Stimulated activated CD8-positive, alpha-beta memory T cell treated with anti-CD3 and anti-CD28 coated beads, Interleukin-12 subunit alpha, Interleukin-12 subunit beta, amount 100 ng/mL, for 1 hour (primary cell): ENCODE measurements around the gene CHRNA1.

Source experiments
- DNase-seq: peaks from one replicate; pipeline ENCODE4 v3.0.0-alpha.2; 2020; ENCODE audit warnings: low read depth

CHRNA1 gene

GRCh38 chr2:174764280-174765255, at the start of gene CHRNA1:
Gene CHRNA1 (minus strand): TSS chr2:174764472. CDS start chr2:174764394, 78 bp downstream.
- no peak for DNase-seq

GRCh38 chr2:174812037-174812436, 47.8 kb upstream of the CHRNA1 start:
- DNase-seq = no peak

GRCh38 chr2:174807931-174808330, 43.7 kb upstream of the CHRNA1 start:
- no peak for DNase-seq

- no peak for DNase-seq
Observed at GRCh38 chr2:174805803-174806202, 41.5 kb upstream of the CHRNA1 start.

GRCh38 chr2:174802459-174802858, 38.2 kb upstream of the CHRNA1 start:
- no peak for DNase-seq

GRCh38 chr2:174800436-174801205, 36.3 kb upstream of the CHRNA1 start:
- no peak for DNase-seq

- DNase-seq = no peak
Observed at GRCh38 chr2:174798801-174799200, 34.5 kb upstream of the CHRNA1 start.

GRCh38 chr2:174797781-174798276, 33.6 kb upstream of the CHRNA1 start:
- no peak for DNase-seq

GRCh38 chr2:174796319-174796771, 32.1 kb upstream of the CHRNA1 start:
- no peak for DNase-seq

- no peak for DNase-seq
Observed at GRCh38 chr2:174794851-174795374, 30.6 kb upstream of the CHRNA1 start.

- no peak for DNase-seq
Observed at GRCh38 chr2:174792309-174793025, 28.2 kb upstream of the CHRNA1 start.

GRCh38 chr2:174791746-174792280, 27.5 kb upstream of the CHRNA1 start:
- no peak for DNase-seq

- no peak for DNase-seq
Observed at GRCh38 chr2:174791020-174791419, 26.7 kb upstream of the CHRNA1 start.

- DNase-seq = no peak
Observed at GRCh38 chr2:174789001-174789400, 24.7 kb upstream of the CHRNA1 start.

GRCh38 chr2:174788291-174788929, 24.1 kb upstream of the CHRNA1 start:
- DNase-seq = no peak

GRCh38 chr2:174787487-174788205, 23.4 kb upstream of the CHRNA1 start:
- no peak for DNase-seq

GRCh38 chr2:174786066-174786725, 21.9 kb upstream of the CHRNA1 start:
- DNase-seq = no peak

GRCh38 chr2:174785481-174785880, 21.2 kb upstream of the CHRNA1 start:
- no peak for DNase-seq

- no peak for DNase-seq
Observed at GRCh38 chr2:174784909-174785308, 20.6 kb upstream of the CHRNA1 start.

GRCh38 chr2:174784316-174784715, 20.0 kb upstream of the CHRNA1 start:
- DNase-seq = no peak
